Peyer's patch (tissue), 4 donors: ENCODE data around the gene PPFIA1. TPM values are rescaled to one million over a fixed set of nuclear protein-coding genes. Genes with fewer than 3 reads are reported as not detected.

ENCODE experiments used
- DNase-seq, 3 donors: peaks; one replicate each; pipeline ENCODE4 v3.0.0-alpha.2; 2017 to 2019
- H3K27ac ChIP-seq, 4 donors: fragments of 200-600 bp; sonication (generic); one replicate each; pipeline ENCODE4 v1.5.1; 2016 to 2019
- H3K27me3 ChIP-seq, 2 donors: fragments of 200-600 bp; sonication (generic); one replicate each; pipeline ENCODE4 v1.5.1; 2019
- H3K36me3 ChIP-seq, 3 donors: fragments of 200-600 bp; sonication (generic); one replicate each; pipeline ENCODE4 v1.5.1; 2016 to 2019
- H3K4me1 ChIP-seq, 4 donors: fragments of 200-600 bp; sonication (generic); one replicate each; pipeline ENCODE4 v1.5.1; 2016 to 2019
- H3K4me3 ChIP-seq, 4 donors: fragments of 200-600 bp; sonication (generic); 1 replicate in 3 of 4; 2 replicates in 1 of 4; pipeline ENCODE4 v1.5.1; 2016 to 2019; ENCODE audit warnings: mild to moderate bottlenecking in 1 of 4
- H3K9me3 ChIP-seq, 4 donors: fragments of 200-600 bp; sonication (generic); one replicate each; pipeline ENCODE4 v1.5.1; 2016 to 2019; ENCODE audit warnings: mild to moderate bottlenecking in 1 of 4
- CTCF ChIP-seq, 6 experiments: fragments of 450-650 bp in 4 of 6; fragments of 200-600 bp in 2 of 6; sonication (generic) in 1 of 6; IDR thresholded peaks; one replicate each; pipeline ENCODE4 v1.5.1; 2017 to 2019; ENCODE audit warnings: antibody characterized with exemption in 6 of 6, mild to moderate bottlenecking in 3 of 6, moderate library complexity in 1 of 6
- POLR2A ChIP-seq, 2 donors: fragments of 450-650 bp; IDR thresholded peaks; one replicate each; pipeline ENCODE4 v1.5.1; 2017; ENCODE audit warnings: antibody characterized with exemption in 2 of 2, mild to moderate bottlenecking in 2 of 2, moderate library complexity in 2 of 2
- total RNA-seq, 4 donors: library from RNA; depleted of rRNA; stranded (reverse); fragments of >200 nt; gene quantifications; one replicate each; pipeline ENCODE4 v1.1.0, GENCODE V29; 2016

PPFIA1 gene
- total RNA-seq, 4 donors from 2014 or later = 45.5 to 111 (median 71.4) TPM

- Histone ChIP-seq H3K9me3 (no peaks in the 10 kb centered on the region), H3K27ac (no peak overlapping the region)
- DNase-seq = no peak
Measured at GRCh38 chr11:70265341-70265740, 5.1 kb upstream of the PPFIA1 start.

GRCh38 chr11:70267405-70267950 is 3.0 kb upstream of the PPFIA1 start:
- DNase-seq = no peak
- H3K4me3 ChIP-seq = no peak overlapping the region

More at GRCh38 chr11:70265341-70265740, 5.1 kb upstream of the PPFIA1 start:
- Histone ChIP-seq H3K36me3 (no peaks in the 10 kb centered on the region), H3K27me3 (no peaks in the 10 kb centered on the region), H3K4me3 (no peak overlapping the region), H3K4me1 (no peaks in the 10 kb centered on the region)
- no peak for TF ChIP-seq POLR2A (IDR thresholded peaks at IDR 0.05)
- TF ChIP-seq CTCF (IDR thresholded peaks at IDR 0.05) = no peak

GRCh38 chr11:70268526-70268925 is 2.0 kb upstream of the PPFIA1 start:
- Histone ChIP-seq H3K27me3 (no peaks in the 10 kb centered on the region), H3K4me3 (no peak overlapping the region), H3K36me3 (peaks cover 0 to 8% (median 0%) of the 10 kb centered on the region in 3 donors), H3K9me3 (no peaks in the 10 kb centered on the region), H3K27ac (no peak overlapping the region), H3K4me1 (peaks cover 0 to 9% (median 3%) of the 10 kb centered on the region in 4 donors)
- TF ChIP-seq POLR2A (IDR thresholded peaks at IDR 0.05) = no peak
- no peak for TF ChIP-seq CTCF (IDR thresholded peaks at IDR 0.05)
- DNase-seq = no peak

More at GRCh38 chr11:70267405-70267950, 3.0 kb upstream of the PPFIA1 start:
- Histone ChIP-seq H3K4me1 (peaks cover 0 to 9% (median 3%) of the 10 kb centered on the region in 4 donors), H3K27me3 (no peaks in the 10 kb centered on the region), H3K27ac (no peak overlapping the region), H3K36me3 (no peaks in the 10 kb centered on the region), H3K9me3 (no peaks in the 10 kb centered on the region)
- TF ChIP-seq POLR2A (IDR thresholded peaks at IDR 0.05) (no peak), CTCF (IDR thresholded peaks at IDR 0.05) (no peak)

- Histone ChIP-seq H3K27me3 (no peaks in the 10 kb centered on the region), H3K36me3 (peaks cover 0 to 22% (median 0%) of the 10 kb centered on the region in 3 donors), H3K4me1 (peaks cover 0 to 9% (median 3%) of the 10 kb centered on the region in 4 donors), H3K4me3 (peak overlapping the region; percentile 71 to 96 (median 74)), H3K9me3 (no peaks in the 10 kb centered on the region), H3K27ac (peak overlapping the region; percentile 90 to 98 (median 92))
- peak; percentile 33 to 73 (median 58) for DNase-seq
- TF ChIP-seq CTCF (IDR thresholded peaks at IDR 0.05) (peak; percentile 8 to 52 (median 28)), POLR2A (IDR thresholded peaks at IDR 0.05) (peak in 1 of 2 donors; percentile 4)
Measured at GRCh38 chr11:70270877-70271648, 573 bp downstream of the PPFIA1 start.

- DNase-seq = no peak
- Histone ChIP-seq H3K36me3 (peaks cover 0 to 22% (median 0%) of the 10 kb centered on the region in 3 donors), H3K4me1 (peaks cover 0 to 9% (median 3%) of the 10 kb centered on the region in 4 donors), H3K9me3 (no peaks in the 10 kb centered on the region), H3K27ac (peak overlapping the region in 1 of 4 donors; percentile 90), H3K4me3 (peak overlapping the region; percentile 71 to 96 (median 74)), H3K27me3 (no peaks in the 10 kb centered on the region)
- TF ChIP-seq POLR2A (IDR thresholded peaks at IDR 0.05) (no peak), CTCF (IDR thresholded peaks at IDR 0.05) (no peak)
Measured at GRCh38 chr11:70271649-70271953, 1.1 kb downstream of the PPFIA1 start.
